Liver (tissue), 3 donors: Measurements from ENCODE around the gene ACOT13.

ENCODE experiments used
- CTCF ChIP-seq: fragments of 150-350 bp; IDR thresholded peaks from 2 replicates; pipeline ENCODE4 v1.5.1; 2017; ENCODE audit warnings: improper control_type of control experiment, low read depth, low read length; ENCODE audit not compliant: missing input control
- GABPA ChIP-seq, 2 donors: IDR thresholded peaks in 1 of 2; conservative IDR thresholded peaks in 1 of 2; 2 replicates each; pipeline ENCODE4 v1.6.1; 2016; ENCODE audit warnings: antibody characterized with exemption in 2 of 2, mild to moderate bottlenecking in 1 of 2, moderate library complexity in 1 of 2
- MAX ChIP-seq: IDR thresholded peaks from 2 replicates; pipeline ENCODE4 v1.6.1; 2016; ENCODE audit warnings: antibody characterized with exemption
- RAD21 ChIP-seq, 2 donors: IDR thresholded peaks; 2 replicates each; pipeline ENCODE4 v1.6.1; 2016; ENCODE audit warnings: antibody characterized with exemption in 2 of 2, mild to moderate bottlenecking in 2 of 2
- REST ChIP-seq: IDR thresholded peaks from 2 replicates; pipeline ENCODE4 v1.6.1; 2016; ENCODE audit warnings: antibody characterized with exemption, mild to moderate bottlenecking
- TAF1 ChIP-seq: conservative IDR thresholded peaks from 2 replicates; pipeline ENCODE4 v1.6.1; 2016; ENCODE audit warnings: antibody characterized with exemption, mild to moderate bottlenecking
- donor health status: healthy.
- donor health status: healthy.

GRCh38 chr6:24696097-24696496 lies 29.2 kb downstream of the ACOT13 start:
- no peak for TF ChIP-seq MAX
- TF ChIP-seq CTCF, result no peak
- TF ChIP-seq TAF1, result no peak
- no peak for TF ChIP-seq RAD21 (IDR thresholded peaks at IDR 0.05)
- no peak for TF ChIP-seq GABPA (IDR thresholded peaks at IDR 0.05 in 1 of 2, conservative IDR thresholded peaks at IDR 0.05 in 1 of 2)
- no peak for TF ChIP-seq REST
